Cardiac muscle cell (in vitro differentiated cells and primary cell): ENCODE results near the gene INTS4. TPM values are rescaled to one million over a fixed set of nuclear protein-coding genes. Genes with fewer than 3 reads are reported as not detected.
"Not testable (repeated sequence)": the region's sequence is repeated elsewhere in the genome, so short reads cannot be mapped to it uniquely, and the experiment has no call there.

ENCODE experiments used
- DNase-seq, 2 donors: peaks; one replicate each; pipeline versions ENCODE4 v3.0.0 to v3.0.0-alpha.2; 2010 to 2017; ENCODE audit warnings: low read depth in 1 of 2, low spot score in 1 of 2
- H3K27ac ChIP-seq: fragments of 200-600 bp; sonication (generic); 2 replicates; pipeline ENCODE4 v1.5.1; 2016
- H3K27me3 ChIP-seq: fragments of 200-600 bp; sonication (generic); 2 replicates; pipeline ENCODE4 v1.6.0; 2016; ENCODE audit warnings: control low read depth
- H3K36me3 ChIP-seq: fragments of 200-600 bp; sonication (generic); 2 replicates; pipeline ENCODE4 v1.5.1; 2016; ENCODE audit warnings: control low read depth
- H3K4me1 ChIP-seq: fragments of 200-600 bp; sonication (generic); 2 replicates; pipeline ENCODE4 v1.8.1; 2017; ENCODE audit warnings: low read depth, mild to moderate bottlenecking, mixed run types
- H3K4me3 ChIP-seq: fragments of 200-600 bp; sonication (generic); 2 replicates; pipeline ENCODE4 v1.5.1; 2016; ENCODE audit warnings: mild to moderate bottlenecking
- H3K9me3 ChIP-seq: fragments of 200-600 bp; sonication (generic); 2 replicates; pipeline ENCODE4 v1.5.1; 2017; ENCODE audit warnings: low read depth, mild to moderate bottlenecking, control low read depth
- polyA plus RNA-seq: library from polyadenylated mRNA; unstranded; fragments of >200 nt; fragmentation: Nextera tagmentation; extraction: Ambion mirVana; gene quantifications from 2 replicates; pipeline ENCODE4 v1.2.1, GENCODE V29; 2016
- total RNA-seq: library from RNA; depleted of rRNA; stranded (reverse); fragments of >200 nt; gene quantifications from 2 replicates; pipeline ENCODE4 v1.2.3, GENCODE V29; 2016
- TF ChIP-seq, protein P1 (sequence below): IDR thresholded peaks from 2 replicates; pipeline ENCODE4 v1.5.1; 2012; ENCODE audit warnings: low read depth, mild to moderate bottlenecking, low read length

INTS4 gene
- total and polyA plus RNA-seq, 2 experiments from 2014 or later, result 29.4 to 30.5 TPM

DNA sequence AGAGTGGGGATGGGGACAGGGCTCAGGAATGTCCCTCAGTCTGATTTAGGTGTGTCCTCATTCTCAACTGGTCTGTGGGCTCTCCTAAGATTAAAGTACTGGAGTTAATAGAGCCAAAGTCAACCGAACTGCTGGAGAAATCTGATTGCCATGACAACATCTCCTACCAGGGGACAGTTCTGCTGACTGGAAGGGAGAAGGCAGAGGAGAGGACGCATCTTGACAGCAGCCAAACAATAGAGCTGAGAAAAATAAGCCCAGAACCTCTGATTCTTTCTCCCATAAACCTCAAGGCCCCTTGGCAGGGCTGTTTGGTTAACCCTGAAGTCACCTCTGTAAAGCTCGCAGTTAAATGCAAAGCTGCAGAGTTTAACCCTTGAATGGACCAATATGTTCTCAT is 25.8 kb upstream of the INTS4 start:
- no peaks in the 10 kb centered on the region for H3K27me3 ChIP-seq
- TF ChIP-seq, protein P1, sequence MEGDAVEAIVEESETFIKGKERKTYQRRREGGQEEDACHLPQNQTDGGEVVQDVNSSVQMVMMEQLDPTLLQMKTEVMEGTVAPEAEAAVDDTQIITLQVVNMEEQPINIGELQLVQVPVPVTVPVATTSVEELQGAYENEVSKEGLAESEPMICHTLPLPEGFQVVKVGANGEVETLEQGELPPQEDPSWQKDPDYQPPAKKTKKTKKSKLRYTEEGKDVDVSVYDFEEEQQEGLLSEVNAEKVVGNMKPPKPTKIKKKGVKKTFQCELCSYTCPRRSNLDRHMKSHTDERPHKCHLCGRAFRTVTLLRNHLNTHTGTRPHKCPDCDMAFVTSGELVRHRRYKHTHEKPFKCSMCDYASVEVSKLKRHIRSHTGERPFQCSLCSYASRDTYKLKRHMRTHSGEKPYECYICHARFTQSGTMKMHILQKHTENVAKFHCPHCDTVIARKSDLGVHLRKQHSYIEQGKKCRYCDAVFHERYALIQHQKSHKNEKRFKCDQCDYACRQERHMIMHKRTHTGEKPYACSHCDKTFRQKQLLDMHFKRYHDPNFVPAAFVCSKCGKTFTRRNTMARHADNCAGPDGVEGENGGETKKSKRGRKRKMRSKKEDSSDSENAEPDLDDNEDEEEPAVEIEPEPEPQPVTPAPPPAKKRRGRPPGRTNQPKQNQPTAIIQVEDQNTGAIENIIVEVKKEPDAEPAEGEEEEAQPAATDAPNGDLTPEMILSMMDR, result no peak
- no peaks in the 10 kb centered on the region for H3K9me3 ChIP-seq
- no peak for DNase-seq
- H3K27ac ChIP-seq, result no peak overlapping the region
- H3K36me3 ChIP-seq, result no peaks in the 10 kb centered on the region
- no peaks in the 10 kb centered on the region for H3K4me1 ChIP-seq
- H3K4me3 ChIP-seq, result no peak overlapping the region

DNA sequence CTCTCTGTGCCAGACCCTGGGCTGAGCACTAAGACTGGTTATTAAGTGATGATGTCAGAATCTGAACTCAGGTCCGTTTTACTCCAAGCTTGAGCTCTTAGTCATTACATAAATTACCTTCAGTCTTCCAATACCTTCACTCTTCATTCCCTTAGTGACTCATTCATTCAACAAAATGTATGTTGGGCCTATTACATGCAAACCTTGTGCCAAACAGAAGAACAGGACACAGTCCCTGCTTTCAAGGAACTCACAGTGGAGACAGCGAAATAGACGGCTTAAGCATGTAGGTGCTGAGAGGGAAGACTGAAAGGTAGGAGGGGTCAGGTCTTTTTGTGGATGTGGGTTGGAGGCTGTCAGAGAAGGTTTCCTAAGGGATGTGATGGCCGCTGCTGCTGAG is 25.3 kb upstream of the INTS4 start:
- Histone ChIP-seq H3K9me3 (no peaks in the 10 kb centered on the region), H3K4me1 (no peaks in the 10 kb centered on the region), H3K27me3 (no peaks in the 10 kb centered on the region), H3K27ac (no peak overlapping the region), H3K4me3 (no peak overlapping the region), H3K36me3 (no peaks in the 10 kb centered on the region)
- DNase-seq, result no peak
- TF ChIP-seq, protein P1, result no peak

DNA sequence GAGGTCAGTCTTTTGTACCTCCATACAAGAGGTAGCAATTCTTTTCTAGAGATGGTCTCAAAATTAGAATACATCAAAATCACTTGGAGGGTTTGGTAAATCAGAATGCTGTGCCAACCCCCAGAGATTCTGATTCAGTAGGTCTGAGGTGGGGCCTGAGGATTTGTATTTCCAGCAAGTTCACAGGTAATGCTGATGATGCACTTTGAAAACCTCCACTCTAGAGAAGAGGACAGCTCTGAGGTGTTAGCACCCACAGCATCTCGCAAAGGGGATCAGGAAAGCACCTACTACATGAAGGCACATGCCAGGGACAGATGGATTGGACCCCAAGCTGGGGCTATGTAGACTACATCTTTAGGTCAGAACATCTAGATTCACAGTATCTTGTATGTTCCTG is 21.4 kb upstream of the INTS4 start:
- Histone ChIP-seq H3K9me3 (no peaks in the 10 kb centered on the region), H3K36me3 (no peaks in the 10 kb centered on the region), H3K27me3 (no peaks in the 10 kb centered on the region), H3K27ac (no peak overlapping the region), H3K4me1 (no peaks in the 10 kb centered on the region), H3K4me3 (no peak overlapping the region)
- no peak for DNase-seq
- TF ChIP-seq, protein P1, result no peak

DNA sequence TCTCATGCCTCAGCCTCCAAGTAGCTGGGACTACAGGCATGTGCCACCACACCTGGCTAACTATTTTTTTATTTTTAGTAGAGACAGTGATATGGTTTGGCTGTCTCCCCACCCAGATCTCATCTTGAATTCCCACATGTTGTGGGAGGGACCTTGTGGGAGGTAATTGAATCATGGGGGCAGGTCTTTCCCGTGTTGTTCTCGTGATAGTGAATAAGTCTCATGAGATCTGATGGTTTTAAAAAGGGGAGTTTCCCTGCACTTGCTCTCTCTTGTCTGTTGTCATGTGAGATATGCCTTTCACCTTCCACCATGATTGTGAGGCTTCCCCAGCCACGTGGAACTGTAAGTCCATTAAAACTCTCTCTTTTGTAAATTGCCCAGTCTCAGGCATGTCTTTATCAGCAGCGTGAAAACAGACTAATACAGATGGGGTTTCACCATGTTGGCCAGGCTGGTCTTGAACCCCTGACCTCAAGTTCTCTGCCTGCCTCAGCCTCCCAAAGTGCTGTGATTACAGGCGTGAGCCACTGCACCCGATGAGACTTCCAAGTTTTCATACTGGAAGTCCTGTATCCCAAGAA is 20.6 kb upstream of the INTS4 start:
- H3K27ac ChIP-seq, DNase-seq, H3K36me3 ChIP-seq, H3K4me1 ChIP-seq, H3K9me3 ChIP-seq, H3K4me3 ChIP-seq, H3K27me3 ChIP-seq: not testable (repeated sequence)

DNA sequence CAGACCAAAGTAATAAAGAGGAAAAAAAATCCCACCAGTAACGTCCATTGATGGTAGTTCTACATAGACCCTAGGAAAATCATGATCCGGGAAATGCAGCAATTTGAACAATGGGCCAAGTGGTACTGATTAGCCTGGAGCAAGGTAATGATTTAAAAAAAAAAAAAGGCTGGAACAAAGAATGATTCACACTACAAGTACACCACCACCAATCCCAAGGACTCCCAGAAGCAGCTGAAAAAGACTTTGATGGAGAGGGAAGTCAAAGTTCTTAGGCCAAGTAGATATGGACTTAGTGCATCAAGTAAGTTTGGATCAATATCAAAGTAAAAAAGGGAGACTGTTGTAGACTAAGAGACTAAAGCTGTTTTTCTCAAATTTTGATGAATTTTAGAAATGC is 16.8 kb upstream of the INTS4 start:
- DNase-seq, result no peak
- Histone ChIP-seq H3K27me3 (no peaks in the 10 kb centered on the region), H3K27ac (no peak overlapping the region), H3K4me1 (no peaks in the 10 kb centered on the region), H3K4me3 (no peak overlapping the region), H3K9me3 (no peaks in the 10 kb centered on the region), H3K36me3 (no peaks in the 10 kb centered on the region)
- TF ChIP-seq, protein P1, result no peak

DNA sequence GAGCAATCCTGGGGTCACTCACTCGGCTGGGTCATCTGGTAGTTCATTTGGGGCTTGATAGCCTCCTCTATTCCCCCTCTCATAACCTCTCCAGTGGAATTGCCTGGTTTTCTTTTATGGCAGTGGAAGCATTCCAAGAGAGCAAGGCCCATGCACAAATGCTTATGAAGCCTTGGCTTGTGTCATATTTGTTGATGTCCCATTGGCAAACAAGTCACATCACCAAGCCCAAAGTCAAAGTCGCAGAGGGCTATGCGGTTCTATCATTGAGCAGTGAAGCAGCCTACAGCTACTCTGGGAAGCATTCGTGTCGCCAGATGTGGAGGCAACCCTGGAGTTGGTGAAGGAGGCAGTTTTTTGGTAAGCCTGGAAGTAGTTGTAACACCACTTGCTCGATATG is 16.3 kb upstream of the INTS4 start:
- Histone ChIP-seq H3K27ac (no peak overlapping the region), H3K9me3 (no peaks in the 10 kb centered on the region), H3K4me3 (no peak overlapping the region), H3K27me3 (no peaks in the 10 kb centered on the region), H3K4me1 (no peaks in the 10 kb centered on the region), H3K36me3 (no peaks in the 10 kb centered on the region)
- DNase-seq, result no peak
- TF ChIP-seq, protein P1, result no peak
